ENCODE data around the gene C4orf50.
"Not testable (repeated sequence)": the region's sequence is repeated elsewhere in the genome, so short reads cannot be mapped to it uniquely, and the experiment has no call there.

Gene C4orf50

DNA sequence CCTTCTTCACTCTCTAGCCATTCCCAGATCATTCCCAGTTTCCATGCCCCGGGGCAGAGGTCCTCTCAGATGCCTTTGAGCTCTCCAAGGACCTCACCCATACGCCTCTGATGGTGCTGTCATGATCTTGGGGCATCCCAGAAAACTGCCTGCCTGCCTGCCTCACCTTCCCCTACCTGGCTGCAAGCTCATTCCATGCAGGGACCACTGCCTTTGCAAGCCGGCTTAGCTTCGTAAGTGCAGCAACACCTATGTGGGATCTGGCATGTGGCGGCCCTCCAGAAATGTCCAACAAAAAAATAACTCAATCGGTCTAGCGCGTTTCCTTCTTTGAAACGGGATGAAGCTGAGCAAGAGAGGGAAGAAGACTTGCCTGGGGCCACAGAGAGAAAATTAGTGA is 53.0 kb downstream of the C4orf50 start:
- no peak for DNase-seq

DNA sequence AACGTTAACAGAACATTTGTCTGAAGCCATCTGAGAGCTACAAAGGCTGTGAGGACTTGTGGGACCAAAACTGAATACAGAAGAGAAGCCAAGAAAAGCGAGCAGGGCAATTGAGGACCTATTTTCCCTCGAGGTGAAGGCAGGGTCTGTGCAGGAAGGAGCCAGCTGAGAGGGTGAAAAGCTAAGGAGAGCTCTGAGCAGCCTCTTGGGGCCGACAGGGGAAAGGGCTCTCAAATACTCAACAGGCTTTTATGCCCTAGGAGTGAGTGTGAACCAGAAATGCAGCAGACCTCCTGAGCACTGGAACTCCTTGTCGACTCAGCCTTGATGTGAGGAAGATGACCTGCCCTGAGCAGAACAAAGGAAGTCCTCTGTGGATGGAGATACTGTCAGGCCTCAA is 54.2 kb downstream of the C4orf50 start:
- no peak for DNase-seq

DNA sequence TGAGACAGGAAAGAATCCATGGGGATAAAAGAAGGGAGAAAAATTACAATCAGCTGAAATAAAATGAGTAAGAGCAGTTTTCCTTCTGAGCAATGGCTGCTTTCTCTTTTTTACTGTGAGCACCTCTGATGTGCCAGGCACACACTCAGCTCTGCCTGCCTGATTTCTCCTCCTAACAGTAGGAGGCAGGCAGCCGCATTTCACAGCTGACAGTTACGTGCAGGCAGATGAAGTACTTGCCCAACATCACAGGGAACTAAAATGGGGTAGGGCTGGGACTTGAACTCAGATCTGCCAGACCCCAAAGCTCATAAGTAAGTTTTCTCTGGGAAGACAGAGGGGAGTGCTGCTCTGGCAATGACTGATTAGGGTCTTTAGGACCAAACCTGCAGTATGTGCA is 54.6 kb downstream of the C4orf50 start:
- DNase-seq = no peak

DNA sequence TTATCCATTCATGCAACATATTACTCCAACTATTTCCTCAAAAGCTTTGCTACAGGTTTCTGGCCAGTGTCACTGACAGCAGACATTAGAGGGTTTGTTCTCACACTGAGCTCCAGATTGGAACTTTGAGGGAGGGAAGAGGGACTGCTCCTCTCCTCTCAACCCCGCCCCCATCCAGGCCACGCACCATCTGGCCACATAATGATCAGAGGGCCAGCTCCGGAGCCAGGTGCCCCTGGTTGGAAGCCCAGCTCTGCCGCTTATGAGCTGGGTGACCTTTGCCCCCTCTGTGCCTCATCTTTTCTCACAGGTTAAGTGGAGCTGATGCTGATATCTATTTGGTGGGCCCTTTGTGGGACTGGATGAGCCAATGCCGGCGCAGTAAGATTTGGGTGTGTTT is 55.8 kb downstream of the C4orf50 start:
- DNase-seq = no peak

DNA sequence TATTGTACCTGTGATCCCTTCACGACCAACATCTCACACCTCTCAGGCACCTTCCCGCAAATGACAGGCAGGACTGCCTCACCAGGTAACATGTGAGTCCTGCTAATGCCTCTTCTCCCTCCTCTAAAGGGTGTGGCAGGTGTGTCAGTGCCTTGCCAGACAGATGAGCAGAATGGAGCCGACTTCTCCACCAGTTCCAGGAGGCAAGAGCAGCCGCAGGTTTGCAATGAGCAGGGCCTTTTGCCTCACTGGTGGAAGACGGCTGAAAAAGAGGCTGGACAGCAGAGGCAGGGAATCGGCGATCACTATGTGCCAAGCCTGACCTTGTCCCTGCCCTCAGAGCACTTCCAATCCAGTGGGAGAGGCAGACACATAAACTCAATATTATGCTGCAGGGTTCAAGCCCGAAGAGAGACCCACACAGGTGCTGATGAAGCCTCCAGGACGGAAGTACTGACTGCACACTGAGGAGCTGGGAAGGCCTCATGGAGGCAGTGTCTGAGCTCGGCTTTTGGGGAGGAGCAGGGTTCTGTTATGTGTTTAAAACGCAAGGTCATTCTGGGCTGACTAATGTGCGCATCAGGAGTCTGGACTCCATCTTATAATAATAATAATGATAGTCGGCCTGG is 57.9 kb downstream of the C4orf50 start:
- DNase-seq = no peak

DNA sequence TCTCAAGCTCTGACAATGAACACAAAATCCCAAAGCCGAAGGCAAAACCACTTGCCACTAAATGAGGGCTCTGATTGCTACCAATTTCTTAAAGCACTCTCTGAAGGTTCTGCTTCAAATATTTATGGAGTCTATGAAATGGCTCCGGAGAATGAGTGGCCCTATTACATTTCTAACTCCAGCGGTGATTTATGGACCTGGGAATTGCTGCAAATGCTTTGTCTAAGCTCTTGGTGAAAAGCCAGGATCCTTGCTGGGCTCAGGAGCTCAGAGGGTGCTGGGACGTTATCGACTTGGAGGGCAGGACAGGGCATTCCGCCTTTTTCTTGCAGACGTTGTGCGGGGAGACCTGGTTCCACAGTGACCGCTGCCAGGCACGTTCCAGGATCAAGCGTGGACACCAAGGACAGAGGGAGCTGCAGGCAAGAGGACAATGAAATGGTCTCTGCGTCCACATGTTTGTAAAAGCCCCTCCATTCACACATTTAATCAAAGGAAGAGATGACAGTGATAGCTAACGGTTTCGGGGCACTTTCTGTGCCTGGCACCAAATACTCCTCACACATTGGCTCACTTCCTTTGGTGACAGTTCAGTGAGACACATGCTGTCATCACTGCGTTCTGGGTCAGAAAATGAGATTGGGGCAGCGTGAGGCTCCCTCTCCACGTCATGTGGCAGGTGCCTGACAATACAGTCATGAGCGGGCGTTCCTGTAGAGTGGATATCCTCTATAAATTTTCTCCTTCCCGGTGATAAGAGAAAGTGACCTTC is 58.8 kb downstream of the C4orf50 start:
- no peak for DNase-seq

DNA sequence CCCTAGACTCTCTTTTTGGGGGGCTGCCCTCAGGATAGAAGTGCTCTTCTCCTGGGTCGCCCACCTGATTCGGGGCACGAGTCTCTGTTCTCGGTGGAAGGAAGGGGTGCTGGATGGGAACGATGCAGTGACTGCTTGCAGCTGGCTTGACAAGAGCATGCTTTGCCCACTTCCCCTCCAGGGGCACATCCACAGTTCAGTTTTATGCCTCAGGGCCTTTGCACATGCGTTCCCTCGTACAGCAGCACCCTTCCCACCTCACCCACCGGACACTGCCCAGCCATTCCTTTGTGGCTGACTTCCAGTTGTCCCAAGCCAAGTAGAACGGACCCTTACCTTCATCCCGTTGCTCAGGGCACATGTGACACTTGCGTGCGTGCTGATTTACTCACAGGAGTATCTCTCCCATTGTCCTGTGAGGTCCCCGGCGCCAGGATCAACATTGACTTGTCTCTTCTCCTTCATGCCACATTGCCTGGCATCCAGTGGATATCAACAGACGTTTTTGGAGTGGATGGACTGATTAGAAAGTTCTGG is 60.0 kb downstream of the C4orf50 start:
- no peak for DNase-seq

DNA sequence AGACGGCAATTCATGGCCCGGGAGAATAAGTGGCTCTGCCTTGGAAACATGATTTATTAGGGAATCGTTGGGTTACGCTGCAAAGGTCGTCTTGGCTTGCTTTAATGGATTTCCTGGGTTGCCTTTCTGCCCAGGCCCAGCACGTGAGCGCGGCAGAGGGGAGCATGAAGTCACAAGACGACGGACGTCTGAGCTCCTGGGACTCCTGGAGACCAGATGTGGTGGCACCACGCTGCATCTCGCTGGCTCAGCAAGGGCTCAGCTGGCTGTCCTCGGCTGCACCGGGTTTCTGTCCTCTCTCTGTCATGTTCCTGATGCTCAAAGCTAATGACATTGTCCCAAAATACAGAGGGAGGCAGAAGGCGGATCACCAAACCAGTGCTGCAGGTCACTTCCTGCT is 61.2 kb downstream of the C4orf50 start:
- DNase-seq = no peak

DNA sequence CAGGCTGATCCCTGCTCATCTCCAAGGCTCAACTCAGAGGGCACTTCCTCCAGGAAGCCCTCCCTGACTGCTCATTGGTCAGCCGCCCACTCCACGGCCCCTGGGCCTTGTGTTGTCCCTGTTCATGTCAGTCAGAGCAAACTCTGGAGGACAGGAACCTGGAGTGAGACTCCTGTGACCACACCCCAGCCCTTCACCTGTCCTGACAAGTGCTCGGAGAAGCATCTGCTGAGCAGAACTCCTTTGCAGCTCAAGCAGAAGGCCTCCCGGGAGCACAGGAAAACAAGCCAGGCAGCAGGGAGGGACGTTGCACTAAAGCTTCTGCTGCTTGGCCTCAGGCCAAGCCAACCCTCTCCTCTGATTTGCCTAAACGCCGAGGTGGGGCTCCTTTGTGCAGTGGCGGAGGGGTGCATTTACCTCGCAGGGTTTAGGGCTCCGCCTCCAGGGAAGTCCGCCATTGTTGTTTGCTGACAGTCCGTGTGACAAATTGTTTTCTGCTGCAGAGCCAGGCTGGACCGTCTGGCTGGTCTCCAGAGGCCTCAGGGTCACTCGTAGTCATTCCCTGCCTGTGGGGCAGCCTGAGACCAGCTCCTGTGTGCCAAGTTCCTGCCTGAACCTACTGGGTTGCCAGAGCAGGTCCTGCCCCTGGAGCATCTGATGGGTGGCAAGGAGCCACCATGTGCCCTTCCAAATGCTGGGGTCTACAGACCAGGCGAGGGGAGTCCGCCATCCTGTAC is 61.8 kb downstream of the C4orf50 start:
- DNase-seq = no peak

DNA sequence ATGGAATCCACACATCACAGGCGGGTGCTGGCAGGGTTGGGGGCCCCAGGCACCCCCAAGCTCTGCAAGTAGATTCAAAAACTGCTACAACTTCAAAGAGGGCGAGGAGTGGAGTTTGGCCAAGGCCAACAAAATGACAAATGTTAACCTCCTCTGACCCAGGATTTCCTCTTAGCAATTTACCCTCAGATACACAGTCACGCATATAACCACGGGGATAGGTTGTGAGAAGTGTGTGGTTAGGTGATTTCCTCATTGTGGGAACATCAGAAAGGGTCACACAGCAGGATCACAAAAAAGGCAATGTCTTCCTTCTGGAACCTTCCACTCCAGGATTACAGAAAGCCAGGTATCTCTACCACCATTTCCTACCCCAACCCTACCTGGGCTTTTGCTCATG is 62.4 kb downstream of the C4orf50 start:
- no peak for DNase-seq

DNA sequence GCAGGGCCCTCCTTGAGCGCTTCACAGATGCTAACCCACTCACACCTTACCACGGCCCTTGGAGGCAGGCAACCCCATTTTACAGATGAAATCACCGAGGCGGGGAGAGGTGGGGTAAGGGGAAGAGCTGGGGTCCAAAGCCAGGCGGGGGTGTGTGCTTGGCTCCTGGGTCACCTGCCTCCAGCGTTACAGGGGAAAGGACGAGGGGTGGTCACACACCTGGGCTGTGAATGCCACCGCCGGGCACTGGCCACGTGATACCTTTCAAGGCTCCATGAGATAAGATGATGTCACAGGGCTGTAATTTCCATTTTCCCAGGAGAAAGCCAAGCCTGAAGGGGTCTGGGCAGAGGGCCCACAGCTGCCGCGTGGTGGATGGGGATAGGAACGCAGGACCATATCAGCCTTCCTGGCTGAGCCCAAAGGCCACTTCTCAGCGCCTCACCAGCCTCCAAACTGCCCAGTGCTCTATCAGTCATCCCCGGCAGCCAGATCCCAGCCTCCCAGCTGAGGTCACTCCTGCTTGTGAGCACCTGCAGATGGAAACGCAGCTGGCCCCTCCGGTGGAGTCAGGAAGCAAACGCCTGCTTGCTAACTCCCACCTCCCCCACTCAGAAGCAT is 62.9 kb downstream of the C4orf50 start:
- no peak for DNase-seq

DNA sequence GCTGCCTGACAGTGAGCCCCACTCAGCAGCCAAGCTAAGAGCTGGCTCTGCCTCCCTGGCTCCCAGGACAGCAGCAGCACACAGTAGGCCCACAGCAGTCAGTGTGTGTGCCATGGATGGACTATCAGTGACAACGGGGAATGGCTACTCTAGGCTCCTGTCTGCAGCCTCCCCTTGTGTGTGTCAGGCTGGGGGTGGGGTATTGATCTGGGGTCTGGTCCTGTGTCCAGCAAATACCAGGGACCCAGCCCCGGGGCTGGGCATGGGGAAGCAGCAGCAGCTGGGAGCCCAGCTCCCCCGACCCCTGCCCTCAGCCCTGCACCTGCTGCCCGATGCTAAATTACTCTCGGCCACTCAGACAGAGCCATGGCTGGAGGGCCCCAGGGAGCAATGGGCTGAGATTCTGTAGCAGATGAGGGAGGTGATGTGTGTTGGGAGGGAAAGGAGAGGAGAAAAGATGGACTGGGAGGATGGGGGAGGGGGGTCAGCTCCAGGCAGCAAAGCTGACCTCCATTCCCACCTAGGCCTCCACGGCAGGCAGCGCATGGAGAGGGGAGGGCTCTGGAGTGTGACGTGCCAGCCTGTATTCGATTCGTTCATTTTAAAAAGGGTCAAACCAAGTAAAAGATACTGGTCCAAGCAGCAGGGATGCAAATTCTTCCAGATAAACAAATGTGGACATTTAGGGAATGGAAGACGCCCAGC is 64.0 kb downstream of the C4orf50 start:
- no peak for DNase-seq

DNA sequence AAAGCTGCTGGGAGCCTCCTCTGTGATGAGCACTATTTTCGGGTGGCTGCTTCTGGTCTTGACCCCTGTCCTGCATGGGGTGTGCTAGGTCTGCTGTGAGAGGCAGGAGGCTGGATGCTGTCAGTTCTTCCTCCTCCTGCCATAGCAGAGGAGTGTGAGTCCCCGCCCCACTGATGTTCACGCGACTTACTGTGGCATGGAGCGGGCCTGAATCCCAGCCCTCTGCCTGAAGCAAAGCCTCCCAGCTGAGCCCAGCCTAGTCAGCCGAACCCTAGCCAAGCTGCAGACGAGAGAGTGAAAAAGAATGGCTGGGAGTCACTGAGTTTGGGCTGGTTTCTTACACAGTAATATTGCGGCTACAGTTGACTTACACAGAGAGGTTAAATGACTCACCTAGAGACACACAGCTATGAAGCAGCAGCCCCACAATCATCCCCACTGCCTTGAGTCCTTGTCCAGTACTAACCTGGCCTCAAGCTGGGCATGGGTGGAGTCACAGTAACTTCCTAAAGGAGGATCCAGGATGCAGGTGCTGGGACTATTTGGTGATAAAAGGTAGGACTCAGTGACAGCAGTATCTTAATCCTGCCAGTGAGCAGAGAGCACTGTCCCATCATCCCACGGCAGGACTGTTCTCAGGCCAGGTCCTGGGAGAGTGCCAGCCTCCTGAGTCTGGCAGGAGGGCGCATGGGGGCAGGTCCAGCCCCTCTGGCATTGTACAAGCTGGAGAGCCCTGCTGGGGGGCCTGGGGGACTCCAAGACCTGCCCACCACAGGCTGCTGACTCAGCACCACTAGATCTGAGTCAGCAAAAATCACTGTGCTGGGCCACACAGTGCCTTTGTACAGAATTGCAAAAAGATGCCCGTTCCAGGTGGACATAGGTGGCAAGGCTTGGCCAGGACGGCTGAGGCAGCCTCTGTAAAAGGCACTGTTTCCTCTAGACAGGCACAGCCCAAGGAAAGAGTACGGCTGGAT is 65.0 kb downstream of the C4orf50 start:
- no peak for DNase-seq

DNA sequence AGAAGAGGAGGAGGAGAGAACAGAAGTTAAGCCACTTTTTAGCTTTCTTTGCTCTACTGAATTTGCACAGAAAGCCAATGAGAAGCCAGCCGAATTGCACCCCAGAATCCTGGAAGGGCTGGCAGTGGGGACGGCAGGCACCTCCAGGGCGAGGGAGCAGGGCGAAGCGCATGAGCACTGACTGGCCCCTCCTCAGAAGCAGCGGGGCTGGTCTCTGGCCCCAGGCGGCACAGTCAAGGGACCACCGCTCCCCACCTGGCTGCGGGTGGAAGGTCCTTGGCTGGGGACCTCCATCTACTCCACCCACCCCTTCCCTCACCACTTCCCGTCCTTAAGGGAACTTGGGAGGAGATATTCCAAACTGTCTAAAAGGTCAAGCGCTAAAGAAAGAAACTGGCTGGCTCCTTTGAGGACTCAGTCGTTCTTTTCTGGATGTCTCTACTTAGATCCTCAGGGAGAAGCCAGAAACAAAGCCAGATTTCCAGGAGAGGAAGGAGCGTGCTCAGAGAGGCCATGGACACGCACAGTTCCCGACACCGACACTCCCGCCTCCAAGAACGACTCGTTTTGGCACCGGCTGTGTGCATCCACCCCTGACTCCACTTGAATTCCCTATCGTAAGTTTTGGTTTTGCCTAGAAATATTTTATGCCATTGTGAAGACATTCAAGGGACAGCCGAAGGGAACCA is 65.8 kb downstream of the C4orf50 start:
- DNase-seq = no peak

DNA sequence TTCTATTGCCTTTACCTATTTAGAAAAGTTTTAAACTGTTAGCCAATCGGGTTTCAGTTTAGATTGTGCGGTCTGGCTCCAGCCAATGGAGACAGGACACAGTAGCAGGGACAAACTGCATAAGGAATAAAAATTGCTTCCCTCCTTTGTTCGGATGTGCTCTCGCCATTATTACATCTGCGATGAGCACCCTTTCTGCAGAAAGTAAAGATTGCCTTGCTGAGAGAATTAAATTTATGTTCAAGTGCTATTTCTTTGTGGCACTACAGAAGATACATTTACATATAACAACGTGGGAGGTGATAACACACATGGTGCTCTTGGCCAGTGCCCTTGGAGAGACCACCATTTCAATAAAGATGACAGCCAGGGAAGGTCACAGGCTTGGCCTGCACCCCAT is 71.6 kb downstream of the C4orf50 start:
- DNase-seq = not testable (repeated sequence)

DNA sequence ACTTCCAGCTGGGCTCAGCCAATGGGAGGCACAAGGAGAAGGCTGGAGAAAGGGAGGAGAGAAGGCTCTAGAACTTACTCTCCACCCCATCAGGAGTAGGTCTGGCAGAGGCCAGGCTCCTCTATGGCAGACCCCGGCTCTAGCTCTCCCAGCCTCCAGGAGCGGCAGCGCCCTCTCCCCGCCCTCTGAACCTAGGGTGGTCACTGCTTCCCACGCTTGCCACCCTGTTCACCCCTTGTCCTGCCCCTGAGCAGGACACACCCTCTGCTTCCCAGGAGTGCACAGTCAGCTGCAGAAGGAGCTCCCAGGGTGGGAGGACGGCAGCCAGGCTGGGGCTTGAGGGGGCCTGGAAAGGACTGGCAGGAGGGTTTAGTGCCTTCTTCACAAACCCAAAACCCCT is 72.3 kb downstream of the C4orf50 start:
- DNase-seq = no peak

DNA sequence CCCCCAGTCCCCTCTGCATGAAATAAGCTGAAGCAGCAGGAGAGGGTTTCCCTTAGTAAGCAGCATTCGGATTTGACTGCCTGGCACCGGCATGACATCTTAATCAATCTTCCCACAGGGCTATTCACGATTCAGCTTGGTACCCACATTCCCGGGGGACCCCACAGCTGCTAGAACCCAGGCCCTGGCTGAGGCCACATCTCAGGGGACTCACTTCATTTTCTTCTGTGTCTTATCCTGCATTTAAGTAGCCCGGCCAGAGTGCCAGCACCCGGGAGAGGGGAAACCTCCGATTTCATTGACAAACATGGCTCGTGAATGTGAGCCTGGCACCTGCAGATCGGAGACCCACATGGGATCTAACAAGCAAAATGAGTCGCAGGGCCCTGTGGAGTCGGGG is 73.1 kb downstream of the C4orf50 start:
- no peak for DNase-seq

DNA sequence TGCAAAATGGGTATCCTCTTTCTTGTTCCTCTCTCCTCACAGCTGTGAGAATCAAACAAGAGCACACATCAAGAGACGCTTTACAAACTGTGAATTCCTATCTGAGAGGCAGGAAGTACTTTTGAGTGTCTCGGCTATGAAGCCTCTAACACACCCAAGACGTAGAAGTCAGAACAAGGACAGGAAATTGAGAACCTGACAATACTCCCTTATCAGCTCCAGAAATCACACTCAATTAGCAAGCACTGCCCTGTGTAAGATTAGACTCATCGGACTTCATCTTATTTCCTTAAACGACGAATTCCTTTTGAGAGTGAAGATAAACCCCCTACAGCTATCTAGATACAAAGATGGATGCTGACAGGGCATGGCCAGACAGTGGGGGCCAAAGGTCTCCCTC is 74.7 kb downstream of the C4orf50 start:
- DNase-seq = no peak

DNA sequence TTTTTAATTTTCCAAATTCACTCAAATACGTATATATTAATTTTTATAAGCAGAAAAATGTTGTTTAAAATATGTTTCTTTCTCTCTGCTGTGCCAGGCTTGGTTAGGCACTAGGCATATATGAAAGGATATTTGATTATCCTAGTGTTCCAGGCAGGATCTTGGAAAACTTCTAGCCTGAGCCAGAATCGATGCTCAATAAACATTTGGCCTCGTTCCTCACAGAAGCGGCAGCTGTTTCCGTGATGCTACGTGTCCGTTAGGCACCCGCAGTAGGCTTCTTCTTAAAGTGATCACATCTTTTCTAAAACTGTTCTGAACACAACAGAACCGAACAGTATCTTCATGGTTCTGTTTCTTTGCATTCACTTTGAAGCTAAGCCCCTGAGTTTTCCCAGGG is 75.3 kb downstream of the C4orf50 start:
- DNase-seq = no peak

DNA sequence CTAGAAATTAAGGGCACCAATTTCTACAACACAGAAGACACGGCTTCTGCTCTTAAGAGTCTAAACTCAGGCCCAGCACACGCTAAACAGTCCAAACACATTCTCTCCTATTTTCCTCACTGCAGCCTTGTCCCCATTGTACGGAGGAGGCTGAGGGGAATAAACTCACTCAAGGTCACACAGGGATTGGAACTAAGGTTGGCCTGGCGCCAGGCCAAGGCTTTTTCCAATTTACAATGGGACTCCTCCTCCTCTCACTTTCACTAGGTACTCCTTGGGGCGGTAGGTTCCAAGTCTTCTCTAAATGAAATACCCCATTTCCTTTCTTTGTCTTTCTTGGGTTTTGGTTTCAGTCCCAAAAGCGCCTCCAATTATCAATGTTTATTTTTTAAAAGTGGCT is 76.6 kb downstream of the C4orf50 start:
- DNase-seq = no peak
